Kasumi-1 (cell line): ENCODE results near the gene FPGS.
"Not testable (repeated sequence)": the region's sequence is repeated elsewhere in the genome, so short reads cannot be mapped to it uniquely, and the experiment has no call there.

Experiments used
- DNase-seq, 2 experiments: peaks; one replicate each; lab custom pipeline; 2025; lab: John Stamatoyannopoulos, UW

FPGS gene

GRCh38 chr9:127812936-127813675, 10.4 kb downstream of the FPGS start:
- DNase-seq = no peak

- no peak for DNase-seq
Measured at GRCh38 chr9:127813686-127814226, 11.1 kb downstream of the FPGS start.

GRCh38 chr9:127814619-127815511, 12.2 kb downstream of the FPGS start:
- DNase-seq = no peak

- DNase-seq = no peak
Measured at GRCh38 chr9:127815512-127816361, 13.1 kb downstream of the FPGS start.

- no peak for DNase-seq
Measured at GRCh38 chr9:127816362-127816725, 13.7 kb downstream of the FPGS start.

GRCh38 chr9:127816728-127817127, 14.0 kb downstream of the FPGS start:
- DNase-seq = no peak

GRCh38 chr9:127817881-127818434, 15.3 kb downstream of the FPGS start:
- no peak for DNase-seq

GRCh38 chr9:127818574-127818973, 15.9 kb downstream of the FPGS start:
- no peak for DNase-seq

- no peak for DNase-seq
Measured at GRCh38 chr9:127822108-127822507, 19.4 kb downstream of the FPGS start.

- DNase-seq = no peak
Measured at GRCh38 chr9:127825319-127826051, 22.8 kb downstream of the FPGS start.

GRCh38 chr9:127826253-127826913, 23.7 kb downstream of the FPGS start:
- no peak for DNase-seq

- no peak for DNase-seq
Measured at GRCh38 chr9:127828262-127829031, 25.8 kb downstream of the FPGS start.

- DNase-seq = no peak
Measured at GRCh38 chr9:127829205-127829906, 26.7 kb downstream of the FPGS start.

GRCh38 chr9:127832248-127832647, 29.6 kb downstream of the FPGS start:
- DNase-seq = no peak

- no peak for DNase-seq
Measured at GRCh38 chr9:127833555-127833954, 30.9 kb downstream of the FPGS start.

GRCh38 chr9:127835991-127836516, 33.4 kb downstream of the FPGS start:
- peak; percentile 40 to 53 for DNase-seq

- DNase-seq = not testable (repeated sequence)
Measured at GRCh38 chr9:127836561-127836960, 33.9 kb downstream of the FPGS start.

- DNase-seq = no peak
Measured at GRCh38 chr9:127837346-127837745, 34.7 kb downstream of the FPGS start.
